ENCODE results near the gene UTP3. TPM values are rescaled to one million over a fixed set of nuclear protein-coding genes. Genes with fewer than 3 reads are reported as not detected.

The UTP3 gene, protein sequence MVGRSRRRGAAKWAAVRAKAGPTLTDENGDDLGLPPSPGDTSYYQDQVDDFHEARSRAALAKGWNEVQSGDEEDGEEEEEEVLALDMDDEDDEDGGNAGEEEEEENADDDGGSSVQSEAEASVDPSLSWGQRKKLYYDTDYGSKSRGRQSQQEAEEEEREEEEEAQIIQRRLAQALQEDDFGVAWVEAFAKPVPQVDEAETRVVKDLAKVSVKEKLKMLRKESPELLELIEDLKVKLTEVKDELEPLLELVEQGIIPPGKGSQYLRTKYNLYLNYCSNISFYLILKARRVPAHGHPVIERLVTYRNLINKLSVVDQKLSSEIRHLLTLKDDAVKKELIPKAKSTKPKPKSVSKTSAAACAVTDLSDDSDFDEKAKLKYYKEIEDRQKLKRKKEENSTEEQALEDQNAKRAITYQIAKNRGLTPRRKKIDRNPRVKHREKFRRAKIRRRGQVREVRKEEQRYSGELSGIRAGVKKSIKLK
- total RNA-seq (2022; extraction: Qiagen RNA extraction; ENCODE audit: low read depth), result 34.1 to 51.2 TPM (median 38.6 TPM) in 5 replicates

DNA sequence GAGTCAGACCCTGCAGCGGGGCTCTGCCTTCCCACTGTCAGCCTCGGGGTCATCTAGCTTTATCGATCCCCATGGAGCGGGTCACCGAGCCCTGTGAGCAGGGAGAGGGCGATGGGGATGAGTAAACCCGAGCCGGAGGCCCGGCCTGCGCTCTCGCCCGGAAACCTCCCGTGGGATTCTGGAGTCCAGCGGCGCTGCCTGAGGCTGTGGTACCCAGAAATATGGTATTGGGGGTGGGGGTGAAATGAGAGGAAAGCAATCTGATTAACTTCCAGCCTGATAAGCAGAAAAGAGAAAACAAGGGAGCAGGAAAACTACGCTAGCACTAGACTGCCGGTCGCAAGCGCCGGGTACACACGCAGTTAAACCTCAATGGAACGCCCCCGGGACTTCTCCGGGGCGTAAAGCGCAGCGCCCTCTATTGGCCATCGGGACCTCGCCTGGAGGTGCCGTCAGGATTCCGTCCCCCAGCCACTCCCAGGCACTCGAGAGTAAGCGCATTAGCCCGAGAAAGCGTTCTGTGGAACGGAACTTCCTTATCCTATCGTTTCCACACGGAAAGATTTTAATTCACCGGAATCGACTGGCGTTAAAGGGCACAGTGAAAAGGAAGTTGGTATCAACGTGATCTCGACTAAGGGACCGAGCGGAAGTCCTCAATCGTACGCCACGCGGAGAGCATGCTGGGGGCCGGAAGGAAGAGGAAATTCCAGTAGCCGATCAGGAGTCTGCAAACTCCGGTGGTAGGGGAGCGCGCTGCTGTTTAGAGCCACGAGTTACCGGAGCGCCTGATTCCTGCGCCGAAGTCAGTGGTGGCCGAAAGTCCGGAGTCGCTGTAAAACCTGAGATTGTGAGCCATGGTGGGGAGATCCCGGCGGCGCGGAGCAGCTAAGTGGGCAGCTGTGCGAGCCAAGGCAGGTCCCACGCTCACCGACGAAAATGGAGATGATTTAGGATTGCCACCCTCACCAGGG is at the start of gene UTP3:
UTP3 (plus strand) TSS at position 712 of the 974 bp plus-strand sequence; CDS start at position 858, 146 bp downstream.

DNA sequence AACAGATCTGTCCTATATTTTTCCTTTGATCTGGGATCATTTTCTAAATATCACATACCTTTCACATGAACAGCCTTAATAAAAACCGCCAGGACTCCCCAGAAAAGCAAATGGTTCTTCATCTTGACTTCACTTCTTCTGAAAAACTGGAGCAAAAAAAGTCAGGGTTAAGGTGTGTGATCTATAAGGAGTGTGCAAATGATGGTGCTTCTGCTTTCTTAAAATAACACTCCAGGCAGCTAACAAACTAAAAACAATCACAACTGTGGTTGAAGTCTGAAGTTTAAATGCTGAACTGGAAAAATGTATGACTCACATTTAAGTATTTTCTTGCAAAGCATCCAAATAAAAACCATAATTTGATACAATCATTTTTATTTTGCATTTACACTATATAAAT is 22.0 kb upstream of the UTP3 start, which contains the start of gene JCHAIN:
JCHAIN (minus strand) TSS at position 140 of the 400 bp plus-strand sequence; CDS start at position 122, 18 bp downstream.

DNA sequence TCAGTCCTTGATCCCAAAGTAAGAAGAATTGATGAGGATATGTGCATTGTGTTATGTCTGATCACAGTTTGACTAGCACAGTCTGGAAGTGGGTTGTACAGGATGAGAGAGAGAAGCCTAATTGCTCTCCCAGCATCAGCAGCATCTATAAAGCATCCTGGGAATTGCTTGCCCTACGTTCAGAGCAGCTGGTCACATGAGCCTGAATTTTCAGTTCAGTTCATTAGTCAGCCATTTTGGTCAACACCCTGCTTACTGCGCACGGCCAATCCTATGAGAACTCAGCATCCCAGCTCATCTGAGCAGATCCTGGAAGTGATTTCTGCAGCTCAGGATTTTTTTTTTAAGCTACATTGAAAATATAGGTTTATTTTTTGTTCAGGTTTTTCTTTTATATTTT is 33.4 kb downstream of the UTP3 start, which contains the start of gene RUFY3:
RUFY3 (plus strand) TSS at position 218 of the 400 bp plus-strand sequence. CDS start 610 bp downstream, outside the sequence.

Other genes starting within 250 kb of the UTP3 start
- not detected in 5 replicates for gene MUC7, start 216.3 kb upstream of the UTP3 start, total RNA-seq (2022; extraction: Qiagen RNA extraction; ENCODE audit: low read depth)
- gene AMTN, start 170.0 kb upstream of the UTP3 start, total RNA-seq (2022; extraction: Qiagen RNA extraction; ENCODE audit: low read depth), result 0.09 to 0.22 TPM in 2 of 5 replicates, not detected in the others
- gene AMBN, start 96.3 kb upstream of the UTP3 start, total RNA-seq (2022; extraction: Qiagen RNA extraction; ENCODE audit: low read depth), result not detected in 5 replicates
- 0.01 TPM in 1 of 5 replicates, not detected in the others for gene ENAM, start 59.8 kb upstream of the UTP3 start, total RNA-seq (2022; extraction: Qiagen RNA extraction; ENCODE audit: low read depth)
- 0.07 to 0.16 TPM (median 0.10 TPM) in 3 of 5 replicates, not detected in the others for gene JCHAIN, start 22.0 kb upstream of the UTP3 start, total RNA-seq (2022; extraction: Qiagen RNA extraction; ENCODE audit: low read depth)
- gene RUFY3, start 33.4 kb downstream of the UTP3 start, total RNA-seq (2022; extraction: Qiagen RNA extraction; ENCODE audit: low read depth), result 6.7 to 9.9 TPM (median 7.3 TPM) in 5 replicates
- 79.5 to 87.4 TPM (median 82.3 TPM) in 5 replicates for gene GRSF1, start 151.4 kb downstream of the UTP3 start, total RNA-seq (2022; extraction: Qiagen RNA extraction; ENCODE audit: low read depth)
- gene MOB1B, start 213.8 kb downstream of the UTP3 start, total RNA-seq (2022; extraction: Qiagen RNA extraction; ENCODE audit: low read depth), result 5.1 to 9.5 TPM (median 8.4 TPM) in 5 replicates